Measurements from ENCODE around the gene NOPCHAP1. TPM values are rescaled to one million over a fixed set of nuclear protein-coding genes. Genes with fewer than 3 reads are reported as not detected.
A peak's percentile ranks its signal among the peaks of the same experiment; 100 is the strongest.

NOPCHAP1 gene
- total RNA-seq, 1 donor from 2014 or later, result 7.7 TPM

GRCh38 chr12:105020241-105020962 is 34.3 kb downstream of the NOPCHAP1 start:
- DNase-seq (ENCODE audit: low spot score), result no peak

GRCh38 chr12:105024928-105025327 is 38.8 kb downstream of the NOPCHAP1 start:
- DNase-seq (ENCODE audit: low spot score), result no peak

- peak; percentile 88 for DNase-seq (ENCODE audit: low spot score)
Observed at GRCh38 chr12:105025890-105026289, 39.8 kb downstream of the NOPCHAP1 start.

- DNase-seq (ENCODE audit: low spot score), result peak; percentile 20
Observed at GRCh38 chr12:105026411-105026810, 40.3 kb downstream of the NOPCHAP1 start.

- DNase-seq (ENCODE audit: low spot score), result no peak
Observed at GRCh38 chr12:105030820-105031807, 45.0 kb downstream of the NOPCHAP1 start.

- DNase-seq (ENCODE audit: low spot score), result no peak
Observed at GRCh38 chr12:105032703-105033357, 46.7 kb downstream of the NOPCHAP1 start.

- DNase-seq (ENCODE audit: low spot score), result no peak
Observed at GRCh38 chr12:105033851-105034250, 47.7 kb downstream of the NOPCHAP1 start.

Other genes with a start within 250 kb of the NOPCHAP1 start
- 17.3 TPM for gene SLC41A2, start 28.0 kb upstream of the NOPCHAP1 start, total RNA-seq (ENCODE audit: insufficient read depth, low replicate concordance)
- gene ALDH1L2, start 98.1 kb downstream of the NOPCHAP1 start, total RNA-seq (ENCODE audit: insufficient read depth, low replicate concordance), result 20.0 TPM
- gene WASHC4, start 121.4 kb downstream of the NOPCHAP1 start, total RNA-seq (ENCODE audit: insufficient read depth, low replicate concordance), result 174 TPM
- 42.6 TPM for gene APPL2, start 249.9 kb downstream of the NOPCHAP1 start, total RNA-seq (ENCODE audit: insufficient read depth, low replicate concordance)

All from umbilical cord (tissue), 2 donors.